T-helper 2 cell treated with Interferon-gamma antibody and Interleukin-4, amounts not matched to agents 5 μg/mL and 100 μg/mL, for 36 hours (primary cell): ENCODE data around the gene CHAD.
"Not testable (repeated sequence)": the region's sequence is repeated elsewhere in the genome, so short reads cannot be mapped to it uniquely, and the experiment has no call there.

Experiments
- DNase-seq: peaks from one replicate; pipeline ENCODE4 v3.0.0; 2021; ENCODE audit warnings: low spot score
- H3K27ac Mint-ChIP-seq: one replicate; pipeline ENCODE4 v1.8.0; 2021; ENCODE audit warnings: mild to moderate bottlenecking, mixed read lengths
- H3K27me3 Mint-ChIP-seq: one replicate; pipeline ENCODE4 v1.8.0; 2021; ENCODE audit warnings: low read depth, mixed read lengths
- H3K36me3 Mint-ChIP-seq: one replicate; pipeline ENCODE4 v1.8.0; 2021; ENCODE audit warnings: low read depth, mixed read lengths
- H3K4me1 Mint-ChIP-seq: one replicate; pipeline ENCODE4 v1.8.0; 2021; ENCODE audit warnings: low read depth, mixed read lengths
- H3K4me3 Mint-ChIP-seq: one replicate; pipeline ENCODE4 v1.8.0; 2022; ENCODE audit warnings: mild to moderate bottlenecking, moderate library complexity, mixed read lengths
- H3K9me3 Mint-ChIP-seq: one replicate; pipeline ENCODE4 v1.8.0; 2021; ENCODE audit warnings: mixed read lengths

The CHAD gene

DNA sequence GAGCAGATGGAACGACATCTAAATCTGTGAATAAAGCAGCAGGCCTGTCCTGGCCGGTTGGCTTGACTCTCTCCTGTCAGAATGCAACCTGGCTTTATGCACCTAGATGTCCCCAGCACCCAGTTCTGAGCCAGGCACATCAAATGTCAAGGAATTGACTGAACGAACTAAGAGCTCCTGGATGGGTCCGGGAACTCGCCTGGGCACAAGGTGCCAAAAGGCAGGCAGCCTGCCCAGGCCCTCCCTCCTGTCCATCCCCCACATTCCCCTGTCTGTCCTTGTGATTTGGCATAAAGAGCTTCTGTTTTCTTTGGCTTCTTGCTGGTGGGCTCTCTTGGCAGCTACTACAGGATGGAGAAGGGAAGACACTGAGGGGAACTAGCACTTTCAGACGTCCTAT is 5.8 kb upstream of the CHAD start:
- peaks cover 9% of the 10 kb centered on the region for H3K4me1 Mint-ChIP-seq
- H3K4me3 Mint-ChIP-seq: no peak overlapping the region
- DNase-seq: no peak
- peaks cover 16% of the 10 kb centered on the region for H3K27me3 Mint-ChIP-seq
- no peaks in the 10 kb centered on the region for H3K9me3 Mint-ChIP-seq
- H3K36me3 Mint-ChIP-seq: peaks cover 2% of the 10 kb centered on the region
- H3K27ac Mint-ChIP-seq: no peak overlapping the region

GRCh38 chr17:50473901-50474300 is 5.2 kb upstream of the CHAD start:
- peaks cover 2% of the 10 kb centered on the region for H3K36me3 Mint-ChIP-seq
- H3K4me3 Mint-ChIP-seq: no peak overlapping the region
- peaks cover 18% of the 10 kb centered on the region for H3K27me3 Mint-ChIP-seq
- no peaks in the 10 kb centered on the region for H3K9me3 Mint-ChIP-seq
- DNase-seq: no peak
- H3K27ac Mint-ChIP-seq: no peak overlapping the region
- peaks cover 6% of the 10 kb centered on the region for H3K4me1 Mint-ChIP-seq

DNA sequence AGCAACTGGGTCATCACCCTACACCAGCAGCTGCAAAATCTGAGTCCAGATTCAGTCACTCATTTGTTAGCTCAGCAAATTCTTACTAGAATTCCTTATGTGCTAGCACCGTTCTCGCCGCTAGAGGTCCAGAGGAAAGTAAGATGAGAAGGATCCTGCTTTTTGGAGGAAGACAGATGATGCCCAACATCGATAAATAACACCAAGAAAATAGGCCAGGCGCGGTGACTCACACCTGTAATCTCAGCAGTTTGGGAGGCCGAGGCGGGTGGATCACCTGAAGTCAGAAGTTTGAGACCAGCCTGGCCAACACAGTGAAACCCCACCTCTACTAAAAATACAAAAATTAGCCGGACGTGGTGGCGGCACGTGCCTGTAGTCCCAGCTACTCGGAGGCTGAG is 4.1 kb upstream of the CHAD start:
- H3K36me3 Mint-ChIP-seq, H3K27ac Mint-ChIP-seq, H3K4me1 Mint-ChIP-seq, H3K4me3 Mint-ChIP-seq, H3K9me3 Mint-ChIP-seq, DNase-seq: not testable (repeated sequence)
- H3K27me3 Mint-ChIP-seq: peaks cover 26% of the 10 kb centered on the region

DNA sequence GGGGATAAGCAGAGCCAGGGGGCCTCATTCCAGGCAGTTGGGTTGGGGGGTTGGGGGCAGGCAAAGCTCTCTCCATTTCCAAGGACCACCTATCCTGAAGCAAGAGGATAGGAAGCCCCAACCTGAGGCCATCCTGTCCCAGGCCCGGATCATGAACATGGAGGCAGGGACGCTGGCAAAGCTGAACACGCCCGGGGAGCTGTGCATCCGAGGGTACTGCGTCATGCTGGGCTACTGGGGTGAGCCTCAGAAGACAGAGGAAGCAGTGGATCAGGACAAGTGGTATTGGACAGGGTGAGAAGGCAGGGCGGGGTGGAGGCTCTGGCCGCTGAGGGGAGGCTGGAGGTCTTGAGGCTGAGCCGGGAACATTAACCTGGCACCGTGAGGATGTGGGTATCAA is 3.6 kb upstream of the CHAD start:
- Mint-ChIP-seq H3K4me1 (no peaks in the 10 kb centered on the region), H3K27me3 (peaks cover 31% of the 10 kb centered on the region), H3K9me3 (no peaks in the 10 kb centered on the region), H3K27ac (no peak overlapping the region), H3K4me3 (no peak overlapping the region), H3K36me3 (peaks cover 2% of the 10 kb centered on the region)
- no peak for DNase-seq

GRCh38 chr17:50471009-50471905 is 2.6 kb upstream of the CHAD start:
- no peaks in the 10 kb centered on the region for H3K4me1 Mint-ChIP-seq
- DNase-seq: no peak
- no peak overlapping the region for H3K27ac Mint-ChIP-seq

DNA sequence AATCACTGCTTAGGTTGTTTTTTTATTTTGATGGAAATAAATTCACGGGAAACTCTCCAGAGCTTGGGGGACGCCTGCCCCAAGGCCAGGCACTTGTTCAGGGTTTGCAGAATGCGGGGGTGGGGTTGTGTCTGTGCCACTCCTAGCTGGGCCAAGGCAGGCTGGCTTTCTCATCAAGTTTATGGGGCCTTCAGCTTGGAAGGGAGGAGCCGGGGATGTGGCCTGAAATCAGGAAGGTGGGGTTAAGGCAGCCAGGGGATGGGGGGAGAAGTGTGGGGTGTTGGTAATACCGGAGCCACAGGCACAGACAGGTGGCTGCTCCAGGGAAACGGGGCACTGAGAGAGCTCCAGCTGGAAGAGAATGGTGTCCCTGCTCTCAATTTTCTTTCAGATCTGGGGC is 1.7 kb upstream of the CHAD start:
- no peak overlapping the region for H3K4me3 Mint-ChIP-seq
- no peak overlapping the region for H3K27ac Mint-ChIP-seq
- H3K36me3 Mint-ChIP-seq: peaks cover 2% of the 10 kb centered on the region
- no peaks in the 10 kb centered on the region for H3K9me3 Mint-ChIP-seq
- H3K4me1 Mint-ChIP-seq: no peaks in the 10 kb centered on the region
- DNase-seq: no peak
- peaks cover 27% of the 10 kb centered on the region for H3K27me3 Mint-ChIP-seq

More at GRCh38 chr17:50471009-50471905, 2.6 kb upstream of the CHAD start:
- Mint-ChIP-seq H3K9me3 (no peaks in the 10 kb centered on the region), H3K36me3 (peaks cover 2% of the 10 kb centered on the region), H3K27me3 (peaks cover 32% of the 10 kb centered on the region), H3K4me3 (no peak overlapping the region)

DNA sequence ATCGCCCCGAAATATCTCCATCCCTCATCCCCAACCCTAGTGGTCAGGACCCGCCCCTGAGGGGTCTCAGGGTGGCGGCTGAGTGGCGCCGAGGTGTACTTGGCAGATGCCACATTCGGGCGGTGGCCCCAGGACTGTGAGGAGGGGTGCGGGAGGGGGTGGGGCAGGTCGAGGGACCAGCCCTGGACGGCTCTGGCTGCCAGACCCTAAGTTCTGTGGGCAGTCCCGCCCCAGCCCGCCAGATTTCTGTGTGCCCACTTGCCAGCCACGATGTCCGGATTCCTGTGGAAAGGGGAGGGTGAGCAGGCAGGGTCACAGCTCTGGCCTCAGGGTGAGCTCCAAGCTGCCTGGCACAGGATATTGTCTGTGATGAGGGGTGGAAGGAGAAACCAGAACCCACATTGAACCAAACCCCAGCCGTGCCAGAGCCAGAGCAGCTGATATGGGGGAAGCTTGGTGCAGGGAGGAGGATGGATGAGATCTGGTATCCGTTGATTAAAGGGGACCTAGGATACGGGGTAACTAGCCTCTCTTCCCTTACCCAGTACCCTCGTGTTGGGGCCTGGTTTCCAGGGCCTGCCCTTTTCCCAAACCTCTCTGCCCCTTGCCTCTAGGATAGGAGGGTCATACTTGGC is 1.1 kb upstream of the CHAD start:
- H3K9me3 Mint-ChIP-seq: no peaks in the 10 kb centered on the region
- H3K27me3 Mint-ChIP-seq: peaks cover 26% of the 10 kb centered on the region
- DNase-seq: no peak
- H3K36me3 Mint-ChIP-seq: peaks cover 2% of the 10 kb centered on the region
- no peak overlapping the region for H3K4me3 Mint-ChIP-seq
- no peak overlapping the region for H3K27ac Mint-ChIP-seq
- no peaks in the 10 kb centered on the region for H3K4me1 Mint-ChIP-seq

DNA sequence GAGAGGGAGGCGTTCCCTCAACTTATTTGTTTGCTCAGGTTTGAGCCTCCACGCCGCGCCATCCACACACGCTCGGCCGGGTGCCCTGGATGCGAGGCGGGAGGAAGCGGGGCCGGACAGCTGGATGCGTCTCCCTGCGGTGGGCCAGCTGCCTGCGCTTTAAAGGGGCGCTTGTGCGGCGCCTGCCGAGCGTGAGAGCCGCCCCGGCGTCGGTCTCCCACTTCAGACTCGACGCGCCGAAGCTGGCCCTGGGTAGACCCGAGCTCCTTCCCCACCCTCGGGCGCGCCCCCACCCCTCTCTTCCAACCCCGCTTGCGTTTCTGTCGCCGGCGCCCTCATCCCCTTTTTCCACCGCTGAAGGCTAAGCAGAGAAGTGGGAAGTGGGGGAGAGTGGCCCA is 527 bp upstream of the CHAD start:
- H3K27me3 Mint-ChIP-seq: peaks cover 26% of the 10 kb centered on the region
- no peak overlapping the region for H3K4me3 Mint-ChIP-seq
- no peaks in the 10 kb centered on the region for H3K9me3 Mint-ChIP-seq
- DNase-seq: no peak
- H3K4me1 Mint-ChIP-seq: no peaks in the 10 kb centered on the region
- no peak overlapping the region for H3K27ac Mint-ChIP-seq
- peaks cover 2% of the 10 kb centered on the region for H3K36me3 Mint-ChIP-seq

DNA sequence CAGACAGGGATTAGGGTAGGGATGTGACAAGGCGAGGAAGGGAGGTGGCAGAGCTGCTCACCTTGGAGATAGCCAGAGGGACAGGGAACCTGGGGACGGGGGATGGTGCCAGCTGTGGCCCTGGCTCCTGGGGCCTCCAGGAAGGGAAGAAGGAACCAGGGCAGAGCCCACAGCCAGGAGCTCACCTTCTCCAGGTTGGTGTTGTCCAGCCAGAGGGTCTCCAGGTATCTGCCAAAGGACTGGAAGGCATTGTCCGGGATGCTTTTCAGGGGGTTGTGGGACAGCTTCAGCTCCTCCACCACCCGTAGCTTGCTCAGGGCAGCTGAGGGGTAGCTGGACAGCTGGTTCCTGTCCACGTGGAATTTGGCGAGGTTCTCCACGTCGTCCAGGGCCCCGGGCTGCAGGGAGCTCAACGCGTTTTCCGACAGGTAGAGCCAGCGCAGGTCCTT is 801 bp downstream of the CHAD start:
- no peak overlapping the region for H3K4me3 Mint-ChIP-seq
- H3K36me3 Mint-ChIP-seq: no peaks in the 10 kb centered on the region
- H3K27ac Mint-ChIP-seq: no peak overlapping the region

DNA sequence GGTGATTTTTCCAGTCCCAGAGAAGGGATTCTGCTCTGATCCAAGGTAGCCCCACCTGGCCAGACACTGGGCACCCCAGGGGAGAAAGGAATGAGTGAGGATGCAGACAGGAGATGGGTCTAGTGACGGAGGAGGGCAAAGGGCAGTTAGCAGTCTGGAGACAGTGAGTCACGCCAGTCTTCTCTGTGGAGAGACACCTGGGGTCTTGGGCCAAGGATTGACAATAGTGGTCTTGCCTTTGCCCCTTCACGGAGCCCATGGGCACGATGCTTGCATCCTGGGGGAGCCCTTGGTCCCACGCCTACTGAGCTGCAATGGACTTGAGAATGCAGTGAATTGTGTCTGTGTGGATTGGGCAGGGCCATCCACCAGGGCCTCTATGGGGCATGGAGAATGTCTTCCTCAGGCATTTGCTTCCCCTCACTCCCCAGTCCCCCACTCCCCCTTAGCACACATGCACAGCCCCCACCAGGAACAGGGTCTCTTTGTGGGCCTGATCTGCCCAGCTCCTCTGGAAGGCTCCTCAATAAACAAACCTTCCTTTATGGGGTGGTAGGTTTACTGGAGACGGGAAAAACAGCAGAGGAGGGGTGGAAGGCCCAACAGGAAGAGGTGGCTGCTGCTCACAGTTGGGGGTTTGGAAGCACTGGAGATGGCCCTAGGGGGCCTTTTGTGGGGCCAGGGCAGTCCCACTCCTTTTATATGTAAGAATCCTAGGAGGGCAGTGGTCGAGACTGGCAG is 1.4 kb downstream of the CHAD start:
- Mint-ChIP-seq H3K36me3 (no peaks in the 10 kb centered on the region), H3K27ac (no peak overlapping the region), H3K4me3 (no peak overlapping the region), H3K4me1 (no peaks in the 10 kb centered on the region), H3K27me3 (peaks cover 26% of the 10 kb centered on the region), H3K9me3 (no peaks in the 10 kb centered on the region)
- DNase-seq: no peak

More for the DNA sequence above, 801 bp downstream of the CHAD start:
- DNase-seq: no peak
- no peaks in the 10 kb centered on the region for H3K9me3 Mint-ChIP-seq
- H3K4me1 Mint-ChIP-seq: no peaks in the 10 kb centered on the region
- H3K27me3 Mint-ChIP-seq: peaks cover 26% of the 10 kb centered on the region

DNA sequence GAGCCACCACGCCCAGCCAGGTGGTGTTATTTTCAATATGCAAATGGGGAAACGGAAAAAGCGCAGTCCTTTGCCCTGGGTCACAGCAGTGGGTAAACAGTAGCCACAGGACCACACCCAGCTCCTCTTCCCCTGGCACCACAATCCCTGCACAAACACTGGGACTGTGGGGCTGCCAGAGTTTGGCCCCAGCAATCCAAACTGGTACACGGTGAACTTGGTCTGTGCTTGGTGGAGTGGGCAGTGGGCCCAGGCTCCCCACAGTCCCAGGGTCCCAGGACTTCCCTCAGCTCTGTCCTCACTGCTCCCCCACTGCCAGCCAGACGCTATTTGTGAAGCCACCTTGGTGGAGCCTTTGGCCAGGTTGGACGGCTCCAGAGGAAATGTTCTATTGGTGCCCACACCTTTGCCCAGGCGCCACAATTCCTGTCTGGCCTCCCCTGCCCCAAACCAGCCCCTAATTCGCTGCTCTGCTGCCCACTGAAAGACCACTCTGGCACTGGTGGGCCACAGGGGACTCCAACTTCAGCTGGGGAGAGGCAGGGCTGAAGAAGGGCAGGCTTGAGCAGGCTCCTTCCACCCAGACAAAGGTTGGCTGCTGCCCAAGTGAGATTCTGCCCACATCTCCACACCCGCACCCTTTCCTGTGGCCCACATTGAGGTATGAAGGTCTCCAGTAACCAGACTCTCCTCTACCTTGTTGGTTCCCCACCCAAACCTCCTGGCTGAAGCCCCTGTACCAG is 2.1 kb downstream of the CHAD start:
- H3K27ac Mint-ChIP-seq: no peak overlapping the region
- DNase-seq: no peak
- H3K4me3 Mint-ChIP-seq: no peak overlapping the region
- no peaks in the 10 kb centered on the region for H3K4me1 Mint-ChIP-seq
- peaks cover 26% of the 10 kb centered on the region for H3K27me3 Mint-ChIP-seq
- no peaks in the 10 kb centered on the region for H3K36me3 Mint-ChIP-seq
- no peaks in the 10 kb centered on the region for H3K9me3 Mint-ChIP-seq

DNA sequence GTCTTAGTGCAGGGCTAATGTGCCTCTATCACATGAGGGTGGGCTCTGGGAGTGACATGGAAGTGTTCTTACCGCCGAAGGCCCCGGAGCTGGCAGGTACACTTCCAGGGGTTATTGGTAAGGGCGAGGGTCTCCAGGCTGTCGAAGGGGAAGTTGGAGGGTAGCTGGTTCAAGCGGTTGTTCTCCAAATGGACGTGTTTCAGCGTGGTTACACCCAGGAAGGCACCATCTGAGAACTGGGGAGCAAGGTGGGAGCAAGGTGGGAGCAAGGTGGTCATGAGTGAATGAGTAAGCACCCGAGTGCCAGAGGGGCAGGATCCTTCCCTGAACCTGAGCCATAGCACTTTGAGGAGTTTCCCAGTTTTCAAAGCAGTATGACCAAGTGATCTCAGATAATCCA is 3.0 kb downstream of the CHAD start:
- no peaks in the 10 kb centered on the region for H3K9me3 Mint-ChIP-seq
- no peak overlapping the region for H3K4me3 Mint-ChIP-seq
- no peak overlapping the region for H3K27ac Mint-ChIP-seq
- no peak for DNase-seq
- H3K27me3 Mint-ChIP-seq: peaks cover 23% of the 10 kb centered on the region
- no peaks in the 10 kb centered on the region for H3K4me1 Mint-ChIP-seq
- no peaks in the 10 kb centered on the region for H3K36me3 Mint-ChIP-seq

DNA sequence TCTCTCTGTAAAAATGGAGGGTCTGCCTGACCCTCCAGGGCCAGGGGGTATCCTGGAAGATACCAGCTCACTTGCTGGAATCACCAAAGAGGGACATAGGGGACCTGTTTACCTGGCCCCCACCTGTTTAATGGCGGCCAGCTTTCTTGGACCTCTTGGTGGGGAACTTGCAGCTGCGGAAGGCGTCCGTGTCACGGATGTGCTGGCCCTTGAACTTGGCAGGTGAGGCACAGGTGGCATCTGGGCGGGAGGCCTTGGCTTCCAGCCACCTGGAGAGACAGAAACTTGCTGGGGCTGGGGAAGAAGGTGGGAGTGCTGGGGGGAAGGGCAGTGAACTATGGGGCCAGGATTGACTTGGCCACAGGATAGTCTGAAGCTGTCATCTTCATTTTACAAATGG is 3.5 kb downstream of the CHAD start:
- Mint-ChIP-seq H3K4me3 (no peak overlapping the region), H3K36me3 (no peaks in the 10 kb centered on the region), H3K27me3 (peaks cover 19% of the 10 kb centered on the region), H3K9me3 (no peaks in the 10 kb centered on the region), H3K4me1 (no peaks in the 10 kb centered on the region), H3K27ac (no peak overlapping the region)
- no peak for DNase-seq
